Mesendoderm (in vitro differentiated cells): ENCODE data around the gene RNF112.

Experiments used
- DNase-seq: peaks from one replicate; pipeline ENCODE4 v3.0.0; 2013
- H2AK5ac ChIP-seq: 2 replicates; pipeline ENCODE4 v1.6.1; 2013; ENCODE audit warnings: low read length, inconsistent platforms
- H2BK120ac ChIP-seq: 2 replicates; pipeline ENCODE4 v1.6.1; 2013; ENCODE audit warnings: low read depth, mild to moderate bottlenecking, low read length, moderate library complexity, mixed read lengths
- H2BK15ac ChIP-seq: replicated peaks from 2 replicates; pipeline ENCODE4 v1.6.1; 2013; ENCODE audit warnings: low read depth, mild to moderate bottlenecking, moderate library complexity
- H2BK5ac ChIP-seq: 2 replicates; pipeline ENCODE4 v1.6.1; 2013; ENCODE audit warnings: low read length, inconsistent platforms
- H3K18ac ChIP-seq: 2 replicates; pipeline ENCODE4 v1.6.1; 2013; ENCODE audit warnings: mild to moderate bottlenecking, low read length, mixed read lengths
- H3K23ac ChIP-seq: one replicate; pipeline ENCODE4 v1.6.1; 2013; ENCODE audit warnings: low read length
- H3K27ac ChIP-seq: 2 replicates; pipeline ENCODE4 v1.5.1; 2013; ENCODE audit warnings: low read depth, mild to moderate bottlenecking, inconsistent platforms, low read length, moderate library complexity
- H3K27me3 ChIP-seq: 2 replicates; pipeline ENCODE4 v1.6.1; 2013; ENCODE audit warnings: low read length, control low read depth, mild to moderate bottlenecking, inconsistent platforms; ENCODE audit not compliant: insufficient read depth, poor library complexity
- H3K36me3 ChIP-seq: 2 replicates; pipeline ENCODE4 v1.6.1; 2013; ENCODE audit warnings: low read length, inconsistent platforms; ENCODE audit not compliant: control insufficient read depth, insufficient read depth
- H3K4ac ChIP-seq: one replicate; pipeline ENCODE4 v1.6.1; 2013; ENCODE audit warnings: low read depth, mild to moderate bottlenecking, low read length, moderate library complexity
- H3K4me1 ChIP-seq: 2 replicates; pipeline ENCODE4 v1.6.1; 2013; ENCODE audit warnings: low read depth, low read length, inconsistent platforms; ENCODE audit not compliant: control insufficient read depth
- H3K4me2 ChIP-seq: 2 replicates; pipeline ENCODE4 v1.6.1; 2013; ENCODE audit warnings: low read length
- H3K4me3 ChIP-seq: 2 replicates; pipeline ENCODE4 v1.5.1; 2013; ENCODE audit warnings: mild to moderate bottlenecking, low read length
- H3K56ac ChIP-seq: one replicate; pipeline ENCODE4 v1.6.1; 2013; ENCODE audit warnings: low read length
- H3K79me1 ChIP-seq: 2 replicates; pipeline ENCODE4 v1.6.1; 2013; ENCODE audit warnings: low read length, inconsistent platforms
- H3K79me2 ChIP-seq: 2 replicates; pipeline ENCODE4 v1.6.1; 2013; ENCODE audit warnings: mild to moderate bottlenecking, low read length; ENCODE audit not compliant: control insufficient read depth, insufficient read depth
- H3K9ac ChIP-seq: 2 replicates; pipeline ENCODE4 v1.6.1; 2013; ENCODE audit warnings: low read length, inconsistent platforms
- H4K5ac ChIP-seq: one replicate; pipeline ENCODE4 v1.6.1; 2013; ENCODE audit warnings: low read length
- H4K8ac ChIP-seq: one replicate; pipeline ENCODE4 v1.6.1; 2013; ENCODE audit warnings: low read depth, mild to moderate bottlenecking, control low read depth, low read length, moderate library complexity
- WGBS: extraction: QIAGEN DNeasy Blood & Tissue Kit; methylation state at CpG from one replicate; pipeline ENCODE4 v1.1.7; 2013; ENCODE audit warnings: low lambda C conversion rate, missing lambda C conversion rate; ENCODE audit not compliant: insufficient coverage; ENCODE audit errors: extremely low coverage; 5-methylcytosine and 5-hydroxymethylcytosine counted together

Gene RNF112

DNA sequence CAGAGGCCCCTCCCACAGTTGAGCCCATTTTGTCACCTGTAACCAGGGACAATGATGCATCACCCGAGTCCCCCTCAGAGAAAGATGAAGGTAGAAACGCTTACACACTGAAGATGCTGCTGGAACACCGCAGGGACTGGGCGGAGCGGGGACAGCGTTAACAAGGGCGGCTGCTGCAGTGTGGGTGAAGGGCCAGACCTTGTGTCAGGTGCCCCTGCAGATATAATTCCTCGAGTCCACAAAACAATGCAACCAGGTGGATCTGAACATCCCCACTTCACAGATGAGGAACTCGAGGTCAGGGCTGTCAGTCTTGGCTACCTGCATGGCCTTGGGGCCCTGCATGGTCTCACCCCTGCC, 39.0 kb upstream of the RNF112 start:
- Histone ChIP-seq H3K79me2 (no peaks in the 10 kb centered on the region), H2BK5ac (no peak overlapping the region), H3K18ac (no peak overlapping the region), H3K23ac (no peak overlapping the region), H3K4ac (no peak overlapping the region), H2AK5ac (no peak overlapping the region), H3K9ac (no peak overlapping the region), H3K4me3 (no peak overlapping the region), H3K27ac (no peak overlapping the region), H3K36me3 (no peaks in the 10 kb centered on the region), H2BK120ac (no peak overlapping the region), H2BK15ac (no peak overlapping the region), H4K5ac (no peak overlapping the region), H3K79me1 (peaks cover 4% of the 10 kb centered on the region), H3K4me1 (no peaks in the 10 kb centered on the region), H4K8ac (no peak overlapping the region), H3K27me3 (no peaks in the 10 kb centered on the region), H3K4me2 (no peak overlapping the region), H3K56ac (no peak overlapping the region)
- WGBS: no CpG with 5 or more reads among the region's 9 CpGs
- DNase-seq: no peak

DNA sequence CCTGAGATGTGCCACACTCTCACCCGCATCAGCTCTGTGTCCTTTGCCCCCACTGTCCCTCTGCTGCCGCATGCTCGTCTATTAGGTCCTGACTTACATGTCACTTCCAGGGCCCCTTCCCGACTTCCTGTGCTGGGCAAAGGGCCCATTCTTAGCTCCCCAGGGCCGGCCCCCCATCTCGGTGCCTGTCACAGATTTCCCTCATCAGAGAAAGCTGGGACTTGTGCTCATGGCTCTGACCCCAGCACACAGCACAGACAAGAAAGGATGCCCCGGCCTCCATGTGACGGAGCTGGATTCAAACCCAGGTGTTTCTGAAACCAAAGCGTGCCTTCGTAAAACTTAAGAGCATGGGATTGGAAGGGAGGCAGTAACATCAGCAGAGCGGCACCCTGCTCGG, 38.6 kb upstream of the RNF112 start:
- no peak overlapping the region for H2BK15ac ChIP-seq
- H3K4ac ChIP-seq: no peak overlapping the region
- H3K36me3 ChIP-seq: no peaks in the 10 kb centered on the region
- no peak overlapping the region for H3K4me3 ChIP-seq
- H3K4me1 ChIP-seq: no peaks in the 10 kb centered on the region
- H4K8ac ChIP-seq: no peak overlapping the region
- H3K56ac ChIP-seq: no peak overlapping the region
- H3K79me2 ChIP-seq: no peaks in the 10 kb centered on the region
- no peak overlapping the region for H3K27ac ChIP-seq
- H2AK5ac ChIP-seq: no peak overlapping the region
- H3K79me1 ChIP-seq: peaks cover 4% of the 10 kb centered on the region
- H4K5ac ChIP-seq: no peak overlapping the region
- H3K23ac ChIP-seq: no peak overlapping the region
- no peak overlapping the region for H2BK5ac ChIP-seq
- no CpG with 5 or more reads among the region's 12 CpGs for WGBS
- no peak overlapping the region for H2BK120ac ChIP-seq
- no peak overlapping the region for H3K4me2 ChIP-seq
- H3K18ac ChIP-seq: no peak overlapping the region
- H3K9ac ChIP-seq: no peak overlapping the region
- no peak for DNase-seq
- H3K27me3 ChIP-seq: no peaks in the 10 kb centered on the region

DNA sequence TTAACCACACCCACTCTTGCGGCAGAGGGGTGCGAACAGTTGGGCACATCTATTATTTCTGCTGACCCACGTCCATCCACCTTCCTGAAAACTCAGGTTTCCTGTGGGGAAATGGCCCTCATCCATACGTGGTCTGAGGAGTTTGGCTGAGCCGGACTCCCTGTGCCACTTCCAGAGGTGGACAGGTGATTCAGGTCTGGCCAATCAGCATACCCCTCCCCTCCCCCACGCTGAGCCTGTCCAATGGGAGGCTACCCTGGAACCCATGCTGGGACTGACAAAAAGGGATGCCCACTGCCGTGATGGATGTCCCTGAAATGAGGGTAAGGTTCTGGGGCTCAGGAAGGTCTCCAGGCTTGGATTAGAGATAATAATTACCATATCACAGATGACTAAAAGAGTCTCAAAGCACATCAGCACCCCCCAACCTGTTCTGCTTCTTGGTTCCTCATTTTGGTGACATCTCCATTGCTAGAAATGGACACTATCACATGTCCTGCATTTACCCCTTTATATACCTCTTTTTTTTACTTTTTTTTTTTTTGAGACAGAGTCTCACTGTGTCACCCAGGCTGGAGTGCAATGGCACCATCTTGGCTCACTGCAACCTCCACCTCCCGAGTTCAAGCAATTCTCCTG, 38.0 kb upstream of the RNF112 start:
- Histone ChIP-seq H2BK15ac (no peak overlapping the region), H3K4me2 (no peak overlapping the region), H3K36me3 (no peaks in the 10 kb centered on the region), H3K4ac (no peak overlapping the region), H4K8ac (no peak overlapping the region), H2BK120ac (no peak overlapping the region), H3K9ac (no peak overlapping the region), H3K56ac (no peak overlapping the region), H3K79me2 (no peaks in the 10 kb centered on the region), H3K79me1 (peaks cover 4% of the 10 kb centered on the region), H2AK5ac (no peak overlapping the region), H3K27me3 (no peaks in the 10 kb centered on the region), H4K5ac (no peak overlapping the region), H3K18ac (no peak overlapping the region), H3K4me1 (no peaks in the 10 kb centered on the region), H3K23ac (no peak overlapping the region), H3K4me3 (no peak overlapping the region), H2BK5ac (no peak overlapping the region), H3K27ac (no peak overlapping the region)
- WGBS: no CpG with 5 or more reads among the region's 8 CpGs
- no peak for DNase-seq

DNA sequence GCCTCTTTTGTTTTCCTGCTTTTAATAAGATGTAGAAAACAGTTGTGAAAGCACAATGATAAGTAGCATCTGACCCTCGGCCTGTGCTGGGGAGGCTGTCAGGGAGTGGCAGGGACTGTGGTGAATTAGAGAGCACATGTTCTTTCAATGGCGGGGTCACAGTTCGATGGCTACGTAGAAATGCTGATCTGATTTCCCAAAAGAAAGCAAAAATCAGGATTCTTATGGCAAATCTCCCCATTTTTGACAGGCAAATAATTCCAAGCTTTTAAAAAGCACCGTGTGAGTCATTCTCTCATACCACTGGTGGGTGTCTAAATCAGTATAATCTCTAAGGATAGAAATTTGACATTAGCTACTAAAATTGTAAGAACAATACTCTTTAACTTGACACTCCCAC, 36.9 kb upstream of the RNF112 start:
- no peak overlapping the region for H3K4ac ChIP-seq
- no peak overlapping the region for H3K27ac ChIP-seq
- no peaks in the 10 kb centered on the region for H3K27me3 ChIP-seq

GRCh38 chr17:19375732-19376131, 35.3 kb upstream of the RNF112 start:
- Histone ChIP-seq H3K27me3 (no peaks in the 10 kb centered on the region), H2BK15ac (no peak overlapping the region), H3K9ac (no peak overlapping the region), H3K23ac (no peak overlapping the region), H3K56ac (no peak overlapping the region), H3K79me1 (peaks cover 17% of the 10 kb centered on the region), H3K4me3 (no peak overlapping the region), H3K4me2 (no peak overlapping the region), H3K79me2 (peaks cover 22% of the 10 kb centered on the region), H3K18ac (no peak overlapping the region), H3K27ac (no peak overlapping the region), H2BK120ac (no peak overlapping the region), H3K4me1 (peaks cover 5% of the 10 kb centered on the region), H3K4ac (no peak overlapping the region), H3K36me3 (peaks cover 7% of the 10 kb centered on the region), H4K8ac (no peak overlapping the region), H2AK5ac (no peak overlapping the region), H4K5ac (no peak overlapping the region), H2BK5ac (no peak overlapping the region)
- DNase-seq: no peak
- WGBS: no CpG with 5 or more reads among the region's 1 CpG

More for the DNA sequence above, 36.9 kb upstream of the RNF112 start:
- H3K18ac ChIP-seq: no peak overlapping the region
- no peak overlapping the region for H3K56ac ChIP-seq
- no peak overlapping the region for H3K9ac ChIP-seq
- no peak overlapping the region for H2BK5ac ChIP-seq
- peaks cover 6% of the 10 kb centered on the region for H3K79me2 ChIP-seq
- no peak overlapping the region for H2BK15ac ChIP-seq
- H3K23ac ChIP-seq: no peak overlapping the region
- DNase-seq: no peak
- H4K5ac ChIP-seq: no peak overlapping the region
- no peak overlapping the region for H2BK120ac ChIP-seq
- H2AK5ac ChIP-seq: no peak overlapping the region
- H3K4me1 ChIP-seq: no peaks in the 10 kb centered on the region
- WGBS: no CpG with 5 or more reads among the region's 5 CpGs
- H3K4me2 ChIP-seq: no peak overlapping the region
- no peak overlapping the region for H3K4me3 ChIP-seq
- H4K8ac ChIP-seq: no peak overlapping the region
- H3K36me3 ChIP-seq: no peaks in the 10 kb centered on the region
- peaks cover 7% of the 10 kb centered on the region for H3K79me1 ChIP-seq

DNA sequence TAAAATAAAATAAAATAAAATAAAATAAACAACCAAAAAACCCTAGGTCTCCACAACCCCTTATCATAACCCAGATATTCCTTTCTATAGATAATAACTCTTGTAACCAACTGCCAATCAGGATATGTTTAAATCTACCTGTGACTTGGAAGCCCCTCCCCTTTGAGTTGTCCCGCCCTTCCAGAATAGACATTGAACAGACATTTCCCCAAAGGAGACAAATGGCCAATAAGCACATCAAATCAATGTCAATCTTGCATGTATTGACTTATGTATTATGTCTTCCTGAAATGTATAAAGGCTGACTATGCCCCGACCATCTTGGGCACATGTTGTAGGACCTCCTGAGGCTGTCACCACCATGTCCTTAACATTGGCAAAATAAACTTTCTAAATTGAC, 34.2 kb upstream of the RNF112 start:
- Histone ChIP-seq H3K79me1 (peaks cover 24% of the 10 kb centered on the region), H3K18ac (no peak overlapping the region), H2BK5ac (no peak overlapping the region), H4K5ac (no peak overlapping the region), H3K4me1 (peaks cover 5% of the 10 kb centered on the region), H2AK5ac (no peak overlapping the region), H2BK15ac (no peak overlapping the region), H3K27ac (no peak overlapping the region), H4K8ac (no peak overlapping the region), H3K4me3 (no peak overlapping the region), H3K23ac (no peak overlapping the region), H3K36me3 (peaks cover 15% of the 10 kb centered on the region), H3K4me2 (peak overlapping the region; percentile 19), H3K4ac (no peak overlapping the region), H3K56ac (no peak overlapping the region), H3K27me3 (no peaks in the 10 kb centered on the region), H3K9ac (peak overlapping the region; percentile 75), H3K79me2 (peaks cover 31% of the 10 kb centered on the region), H2BK120ac (no peak overlapping the region)
- no CpG with 5 or more reads among the region's 2 CpGs for WGBS
- no peak for DNase-seq
